ENCODE measurements around the gene RFNG. TPM values are rescaled to one million over a fixed set of nuclear protein-coding genes. Genes with fewer than 3 reads are reported as not detected.

RFNG gene
- total and polyA plus RNA-seq, 10 of the 15 experiments (the other 5 are each of a cell fraction or from before 2014, with no cell fraction given) = 0.10 to 19.6 (median 6.2) TPM

DNA sequence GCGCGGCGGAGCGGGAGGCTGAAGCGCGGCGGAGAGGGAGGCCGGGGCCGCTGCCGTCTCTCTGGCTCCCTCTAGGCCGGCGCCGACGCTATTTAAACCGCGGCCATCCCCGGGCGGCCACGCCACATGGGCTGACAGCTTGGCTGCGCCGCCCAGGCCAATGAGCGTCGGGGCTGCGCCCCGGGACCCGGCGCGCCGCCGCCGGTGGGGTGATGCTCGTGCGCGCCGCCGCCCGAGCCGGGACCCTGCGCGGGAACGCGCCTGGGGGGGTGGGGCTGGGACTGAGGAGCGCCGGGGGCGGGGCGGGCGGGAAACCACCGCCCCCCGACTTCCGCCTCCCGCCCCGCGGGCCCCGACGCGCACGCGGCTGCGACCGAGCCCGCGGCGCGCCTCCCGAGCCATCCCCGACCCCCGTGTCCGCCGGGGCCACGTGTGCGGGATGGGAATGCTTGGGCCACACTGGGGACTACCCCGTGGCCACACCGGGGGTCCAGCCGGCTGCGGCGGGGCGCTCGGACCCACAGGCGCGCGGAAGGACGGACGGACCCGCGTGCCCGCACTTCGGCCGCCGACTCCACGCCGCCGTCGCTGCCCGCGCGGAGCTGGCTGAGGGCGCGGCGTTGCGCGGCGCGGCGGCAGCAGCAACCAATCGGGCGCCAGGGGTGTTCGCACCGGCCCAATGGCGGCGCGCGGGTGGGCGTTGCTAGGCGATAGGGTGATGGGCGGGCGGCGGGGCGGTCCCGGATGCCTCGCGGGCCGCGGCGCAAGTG lies 46.7 kb upstream of the RFNG start, which contains the start of gene FASN (continued):
- TF ChIP-seq TCF12 (IDR thresholded peaks at IDR 0.05; ENCODE audit: low read depth, low read length) = peak; percentile 58; the same call in 1 of the 2 replicates
- TF ChIP-seq RAD21 (IDR thresholded peaks at IDR 0.05; ENCODE audit: insufficient read depth, low read depth, low read length) = no peak
- TF ChIP-seq SREBF2 (IDR thresholded peaks at IDR 0.05; ENCODE audit: low read length) = peak; percentile 69
- no peak for TF ChIP-seq HDGF (IDR thresholded peaks at IDR 0.05)
- peak; percentile 57; the same call in 1 of the 2 replicates for TF ChIP-seq GATAD2B (conservative IDR thresholded peaks at IDR 0.05; ENCODE audit: low read depth)
- TF ChIP-seq, protein P1, sequence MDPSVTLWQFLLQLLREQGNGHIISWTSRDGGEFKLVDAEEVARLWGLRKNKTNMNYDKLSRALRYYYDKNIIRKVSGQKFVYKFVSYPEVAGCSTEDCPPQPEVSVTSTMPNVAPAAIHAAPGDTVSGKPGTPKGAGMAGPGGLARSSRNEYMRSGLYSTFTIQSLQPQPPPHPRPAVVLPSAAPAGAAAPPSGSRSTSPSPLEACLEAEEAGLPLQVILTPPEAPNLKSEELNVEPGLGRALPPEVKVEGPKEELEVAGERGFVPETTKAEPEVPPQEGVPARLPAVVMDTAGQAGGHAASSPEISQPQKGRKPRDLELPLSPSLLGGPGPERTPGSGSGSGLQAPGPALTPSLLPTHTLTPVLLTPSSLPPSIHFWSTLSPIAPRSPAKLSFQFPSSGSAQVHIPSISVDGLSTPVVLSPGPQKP (IDR thresholded peaks at IDR 0.05; ENCODE audit: low read depth, low read length) = no peak
- TF ChIP-seq BCL3 (IDR thresholded peaks at IDR 0.05; ENCODE audit: borderline replicate concordance, insufficient read depth, low read depth, low read length, poor library complexity, severe bottlenecking) = peak; percentile 68
- TF ChIP-seq, protein P2, sequence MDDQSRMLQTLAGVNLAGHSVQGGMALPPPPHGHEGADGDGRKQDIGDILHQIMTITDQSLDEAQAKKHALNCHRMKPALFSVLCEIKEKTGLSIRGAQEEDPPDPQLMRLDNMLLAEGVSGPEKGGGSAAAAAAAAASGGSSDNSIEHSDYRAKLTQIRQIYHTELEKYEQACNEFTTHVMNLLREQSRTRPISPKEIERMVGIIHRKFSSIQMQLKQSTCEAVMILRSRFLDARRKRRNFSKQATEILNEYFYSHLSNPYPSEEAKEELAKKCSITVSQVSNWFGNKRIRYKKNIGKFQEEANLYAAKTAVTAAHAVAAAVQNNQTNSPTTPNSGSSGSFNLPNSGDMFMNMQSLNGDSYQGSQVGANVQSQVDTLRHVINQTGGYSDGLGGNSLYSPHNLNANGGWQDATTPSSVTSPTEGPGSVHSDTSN (IDR thresholded peaks at IDR 0.05; ENCODE audit: insufficient replicate concordance, low read depth, low read length) = peak; percentile 93
- TF ChIP-seq RCOR1 (conservative IDR thresholded peaks at IDR 0.05; ENCODE audit: low read depth, low read length) = no peak
- TF ChIP-seq BRCA1 (IDR thresholded peaks at IDR 0.05; ENCODE audit: low read depth, low read length) = no peak
- TF ChIP-seq RUNX3 (IDR thresholded peaks at IDR 0.05; ENCODE audit: low read length) = no peak
- TF ChIP-seq POLR2AphosphoS5 (IDR thresholded peaks at IDR 0.05; ENCODE audit: low read length) = peak; percentile 90
- TF ChIP-seq, protein P3, sequence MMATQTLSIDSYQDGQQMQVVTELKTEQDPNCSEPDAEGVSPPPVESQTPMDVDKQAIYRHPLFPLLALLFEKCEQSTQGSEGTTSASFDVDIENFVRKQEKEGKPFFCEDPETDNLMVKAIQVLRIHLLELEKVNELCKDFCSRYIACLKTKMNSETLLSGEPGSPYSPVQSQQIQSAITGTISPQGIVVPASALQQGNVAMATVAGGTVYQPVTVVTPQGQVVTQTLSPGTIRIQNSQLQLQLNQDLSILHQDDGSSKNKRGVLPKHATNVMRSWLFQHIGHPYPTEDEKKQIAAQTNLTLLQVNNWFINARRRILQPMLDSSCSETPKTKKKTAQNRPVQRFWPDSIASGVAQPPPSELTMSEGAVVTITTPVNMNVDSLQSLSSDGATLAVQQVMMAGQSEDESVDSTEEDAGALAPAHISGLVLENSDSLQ (IDR thresholded peaks at IDR 0.05) = peak; percentile 90
